Astrocyte (in vitro differentiated cells and primary cell): ENCODE measurements around the gene IKBKE. TPM values are rescaled to one million over a fixed set of nuclear protein-coding genes. Genes with fewer than 3 reads are reported as not detected.
A peak's percentile ranks its signal among the peaks of the same experiment; 100 is the strongest.

Experiments used
- DNase-seq: peaks from one replicate; pipeline ENCODE4 v3.0.0-alpha.2; 2010; ENCODE audit warnings: low read depth
- FAIRE-seq: peaks from 2 replicates; lab custom pipeline; 2011; peaks lifted over from hg19 to GRCh38; lab: Jason Lieb, UNC
- H2AFZ ChIP-seq: 2 replicates; pipeline ENCODE4 v1.6.0; 2012; ENCODE audit warnings: low read depth, low read length, inconsistent platforms
- H3K27ac ChIP-seq: 2 replicates; pipeline ENCODE4 v1.5.1; 2011; ENCODE audit warnings: low read depth, low read length, inconsistent platforms
- H3K27me3 ChIP-seq: 2 replicates; pipeline ENCODE4 v1.6.0; 2011; ENCODE audit warnings: low read length, inconsistent platforms; ENCODE audit not compliant: insufficient read depth
- H3K36me3 ChIP-seq: 2 replicates; pipeline ENCODE4 v1.5.1; 2011; ENCODE audit warnings: low read length, inconsistent platforms; ENCODE audit not compliant: insufficient read depth
- H3K4me1 ChIP-seq: 2 replicates; pipeline ENCODE4 v1.5.1; 2011; ENCODE audit warnings: low read length, inconsistent platforms; ENCODE audit not compliant: insufficient read depth
- H3K4me2 ChIP-seq: 2 replicates; pipeline ENCODE4 v1.6.0; 2012; ENCODE audit warnings: low read length, inconsistent platforms
- H3K4me3 ChIP-seq: 2 replicates; pipeline ENCODE4 v1.5.1; 2011; ENCODE audit warnings: low read depth, mild to moderate bottlenecking, low read length, inconsistent platforms; ENCODE audit not compliant: insufficient read depth
- H3K79me2 ChIP-seq: 2 replicates; pipeline ENCODE4 v1.6.0; 2012; ENCODE audit warnings: mild to moderate bottlenecking, low read length, inconsistent platforms; ENCODE audit not compliant: insufficient read depth
- H3K9ac ChIP-seq: 2 replicates; pipeline ENCODE4 v1.6.0; 2012; ENCODE audit warnings: mild to moderate bottlenecking, low read length, inconsistent platforms
- H3K9me3 ChIP-seq: 2 replicates; pipeline ENCODE4 v1.5.1; 2012; ENCODE audit warnings: low read depth, mild to moderate bottlenecking, low read length, inconsistent platforms; ENCODE audit not compliant: insufficient read depth
- H4K20me1 ChIP-seq: 2 replicates; pipeline ENCODE4 v1.6.0; 2012; ENCODE audit warnings: low read length, inconsistent platforms; ENCODE audit not compliant: insufficient read depth
- H3K27ac Mint-ChIP-seq: one replicate; pipeline ENCODE4 v1.8.0; 2021; ENCODE audit warnings: mild to moderate bottlenecking, mixed read lengths; ENCODE audit not compliant: unreplicated experiment
- H3K27me3 Mint-ChIP-seq: one replicate; pipeline ENCODE4 v1.8.0; 2021; ENCODE audit warnings: low read depth, mixed read lengths; ENCODE audit not compliant: unreplicated experiment
- H3K36me3 Mint-ChIP-seq: one replicate; pipeline ENCODE4 v1.8.0; 2021; ENCODE audit warnings: low read depth, mixed read lengths; ENCODE audit not compliant: unreplicated experiment
- H3K4me1 Mint-ChIP-seq: one replicate; pipeline ENCODE4 v1.8.0; 2021; ENCODE audit warnings: low read depth, mixed read lengths; ENCODE audit not compliant: unreplicated experiment
- H3K4me3 Mint-ChIP-seq: one replicate; pipeline ENCODE4 v1.8.0; 2021; ENCODE audit warnings: mild to moderate bottlenecking, moderate library complexity, mixed read lengths; ENCODE audit not compliant: unreplicated experiment
- H3K9me3 Mint-ChIP-seq: one replicate; pipeline ENCODE4 v1.8.0; 2021; ENCODE audit warnings: mild to moderate bottlenecking, mixed read lengths; ENCODE audit not compliant: unreplicated experiment
- EZH2 ChIP-seq: IDR thresholded peaks from 2 replicates; pipeline ENCODE4 v1.6.1; 2012; ENCODE audit warnings: mild to moderate bottlenecking, low read length, inconsistent platforms; ENCODE audit not compliant: insufficient read depth
- microRNA-seq: library from miRNA; unstranded; fragments of <30 nt; microRNA quantifications from one replicate; pipeline ENCODE4 v1.2.0, GENCODE V29; 2020
- total RNA-seq: library from RNA; stranded (reverse); gene quantifications from 2 replicates; pipeline ENCODE4 v1.2.1, GENCODE V29; 2021
- TF ChIP-seq, protein P1 (sequence below): IDR thresholded peaks from 2 replicates; pipeline ENCODE4 v1.5.1; 2011; ENCODE audit warnings: low read depth, mild to moderate bottlenecking, inconsistent platforms, low read length, moderate library complexity; ENCODE audit not compliant: insufficient read depth

Gene IKBKE
- total RNA-seq, 1 donor from 2014 or later: 17.0 TPM

DNA sequence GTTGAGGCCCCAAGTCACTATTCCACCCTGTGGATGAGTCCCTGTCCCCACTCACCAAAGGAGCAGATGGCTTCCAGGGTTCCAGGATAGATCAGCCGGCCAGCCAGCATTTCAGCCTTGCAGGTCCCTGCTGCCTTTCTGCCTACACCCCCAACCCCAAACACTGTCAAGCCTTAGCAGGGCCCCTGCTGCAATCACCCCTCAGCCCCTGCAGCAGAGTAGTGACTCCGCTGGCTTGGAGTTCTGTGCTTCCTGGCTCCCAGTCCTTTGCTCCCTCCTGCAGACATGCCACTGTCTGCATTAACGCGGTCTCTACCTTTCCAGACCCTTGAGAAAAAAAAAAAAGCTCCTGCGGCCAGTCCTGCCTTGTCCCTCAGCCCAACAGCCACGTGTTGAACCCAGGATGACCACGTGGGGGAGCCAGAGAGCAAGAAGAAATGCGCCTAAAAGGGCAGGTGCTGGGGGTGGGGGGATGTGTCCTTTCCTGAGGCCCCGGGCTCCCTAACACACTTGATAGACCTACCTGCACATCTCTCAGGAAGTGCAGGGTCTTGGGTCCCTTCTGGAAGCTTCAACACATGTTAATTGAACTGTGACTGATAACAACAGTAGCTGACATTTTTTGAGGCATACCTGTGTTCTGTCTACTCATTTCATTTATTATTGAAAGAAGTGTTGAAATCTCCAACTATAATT lies 74.4 kb downstream of the IKBKE start:
- FAIRE-seq: no peak
- H3K27me3 Mint-ChIP-seq: peaks cover 31% of the 10 kb centered on the region

DNA sequence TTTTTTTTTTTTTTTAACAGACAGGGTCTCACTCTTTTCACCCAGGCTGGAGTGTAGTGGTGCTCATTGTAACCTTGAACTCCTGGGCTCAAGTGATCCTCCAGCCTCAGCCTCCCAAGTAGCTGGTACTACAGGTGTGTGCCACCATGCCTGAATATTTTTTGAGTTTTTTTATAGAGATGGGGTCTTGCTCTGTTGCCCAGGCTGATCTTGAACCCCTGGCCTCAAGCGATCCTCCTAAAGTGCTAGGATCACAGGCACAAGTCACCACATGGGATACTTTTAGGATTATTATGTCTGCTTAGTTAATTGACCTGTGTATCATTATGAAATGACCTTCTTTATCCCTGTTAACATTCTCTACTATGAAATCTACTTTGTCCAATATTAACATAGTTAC lies 75.1 kb downstream of the IKBKE start:
- Histone ChIP-seq H3K9ac (no peak overlapping the region), H3K4me1 (no peaks in the 10 kb centered on the region), H3K4me3 (no peak overlapping the region), H3K79me2 (no peaks in the 10 kb centered on the region), H3K9me3 (no peaks in the 10 kb centered on the region), H4K20me1 (no peaks in the 10 kb centered on the region), H3K36me3 (no peaks in the 10 kb centered on the region), H3K27me3 (peaks cover 4% of the 10 kb centered on the region), H3K27ac (no peak overlapping the region), H3K4me2 (no peak overlapping the region), H2AFZ (no peak overlapping the region)
- FAIRE-seq: no peak
- no peak for DNase-seq
- peaks cover 34% of the 10 kb centered on the region for H3K27me3 Mint-ChIP-seq
- H3K4me1 Mint-ChIP-seq: no peaks in the 10 kb centered on the region
- no peak overlapping the region for H3K4me3 Mint-ChIP-seq
- peaks cover 2% of the 10 kb centered on the region for H3K36me3 Mint-ChIP-seq
- H3K27ac Mint-ChIP-seq: no peak overlapping the region
- H3K9me3 Mint-ChIP-seq: no peaks in the 10 kb centered on the region
- TF ChIP-seq, protein P1, sequence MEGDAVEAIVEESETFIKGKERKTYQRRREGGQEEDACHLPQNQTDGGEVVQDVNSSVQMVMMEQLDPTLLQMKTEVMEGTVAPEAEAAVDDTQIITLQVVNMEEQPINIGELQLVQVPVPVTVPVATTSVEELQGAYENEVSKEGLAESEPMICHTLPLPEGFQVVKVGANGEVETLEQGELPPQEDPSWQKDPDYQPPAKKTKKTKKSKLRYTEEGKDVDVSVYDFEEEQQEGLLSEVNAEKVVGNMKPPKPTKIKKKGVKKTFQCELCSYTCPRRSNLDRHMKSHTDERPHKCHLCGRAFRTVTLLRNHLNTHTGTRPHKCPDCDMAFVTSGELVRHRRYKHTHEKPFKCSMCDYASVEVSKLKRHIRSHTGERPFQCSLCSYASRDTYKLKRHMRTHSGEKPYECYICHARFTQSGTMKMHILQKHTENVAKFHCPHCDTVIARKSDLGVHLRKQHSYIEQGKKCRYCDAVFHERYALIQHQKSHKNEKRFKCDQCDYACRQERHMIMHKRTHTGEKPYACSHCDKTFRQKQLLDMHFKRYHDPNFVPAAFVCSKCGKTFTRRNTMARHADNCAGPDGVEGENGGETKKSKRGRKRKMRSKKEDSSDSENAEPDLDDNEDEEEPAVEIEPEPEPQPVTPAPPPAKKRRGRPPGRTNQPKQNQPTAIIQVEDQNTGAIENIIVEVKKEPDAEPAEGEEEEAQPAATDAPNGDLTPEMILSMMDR: no peak
- TF ChIP-seq EZH2: no peak

More for the DNA sequence above, 74.4 kb downstream of the IKBKE start:
- no peak overlapping the region for H3K27ac ChIP-seq
- H3K9me3 ChIP-seq: no peaks in the 10 kb centered on the region
- TF ChIP-seq, protein P1: peak; percentile 81
- TF ChIP-seq EZH2: no peak
- no peaks in the 10 kb centered on the region for H3K4me1 ChIP-seq
- H3K9ac ChIP-seq: no peak overlapping the region
- no peaks in the 10 kb centered on the region for H3K79me2 ChIP-seq
- Mint-ChIP-seq H3K4me1 (no peaks in the 10 kb centered on the region), H3K4me3 (no peak overlapping the region), H3K36me3 (peaks cover 3% of the 10 kb centered on the region), H3K27ac (no peak overlapping the region), H3K9me3 (no peaks in the 10 kb centered on the region)
- peaks cover 4% of the 10 kb centered on the region for H3K27me3 ChIP-seq
- DNase-seq: no peak
- H4K20me1 ChIP-seq: no peaks in the 10 kb centered on the region
- H3K36me3 ChIP-seq: no peaks in the 10 kb centered on the region
- H3K4me3 ChIP-seq: no peak overlapping the region
- no peak overlapping the region for H2AFZ ChIP-seq
- no peak overlapping the region for H3K4me2 ChIP-seq

Small RNA genes lying within 50 kb of the gene (microRNA-seq; reads per million reads assigned to microRNA genes)
- gene MIR6769B: 1.6 reads per million

Other genes with a start within 250 kb of the IKBKE start
- 0.43 and 0.53 TPM in 2 replicates for gene RASSF5, start 37.1 kb downstream of the IKBKE start, total RNA-seq
- 27.3 and 33.6 TPM in 2 replicates for gene EIF2D, start 142.0 kb downstream of the IKBKE start, total RNA-seq
- 8.2 and 8.7 TPM in 2 replicates for gene DYRK3, start 165.1 kb downstream of the IKBKE start, total RNA-seq
- 104 and 108 TPM in 2 replicates for gene MAPKAPK2, start 214.4 kb downstream of the IKBKE start, total RNA-seq